ENCODE measurements around the gene PCYT1A. TPM values are rescaled to one million over a fixed set of nuclear protein-coding genes. Genes with fewer than 3 reads are reported as not detected.
"Not testable (repeated sequence)": the region's sequence is repeated elsewhere in the genome, so short reads cannot be mapped to it uniquely, and the experiment has no call there.

The PCYT1A gene
- total and polyA plus RNA-seq, 7 donors = 28.4 to 98.4 (median 62.9) TPM

GRCh38 chr3:196208942-196209695 is 78.4 kb downstream of the PCYT1A start:
- no peak for TF ChIP-seq CTCF (IDR thresholded peaks at IDR 0.05)
- H3K27me3 ChIP-seq (ENCODE audit: insufficient read depth in 3 of 3, low read length in 2 of 3) = peaks cover 0 to 5% (median 2%) of the 10 kb centered on the region in 3 donors
- DNase-seq = peak in 1 of 2 donors; percentile 49
- intact Hi-C loops (cut with DNase I) = no loop called here
- 87 to 94% (median 90%) methylated on average over 22 to 24 of the region's 24 CpGs for WGBS, 3 donors
- no peaks in the 10 kb centered on the region for H3K9me3 ChIP-seq
- no peak overlapping the region for H3K4me3 ChIP-seq
- H3K4me1 ChIP-seq = no peaks in the 10 kb centered on the region
- peak in 2 of 4 donors; percentile 14 to 15 for ATAC-seq
- H3K36me3 ChIP-seq (ENCODE audit: insufficient read depth in 1 of 2, low read depth in 1 of 2) = no peaks in the 10 kb centered on the region
- H3K27ac ChIP-seq = no peak overlapping the region

GRCh38 chr3:196207833-196208607 is 79.5 kb downstream of the PCYT1A start:
- Histone ChIP-seq H3K4me1 (no peaks in the 10 kb centered on the region), H3K9me3 (no peaks in the 10 kb centered on the region), H3K36me3 (ENCODE audit: insufficient read depth in 1 of 2, low read depth in 1 of 2) (no peaks in the 10 kb centered on the region), H3K27ac (no peak overlapping the region), H3K4me3 (peak overlapping the region; percentile 53), H3K27me3 (ENCODE audit: insufficient read depth in 3 of 3, low read length in 2 of 3) (peaks cover 0 to 5% (median 2%) of the 10 kb centered on the region in 3 donors)
- 35 to 39% (median 37%) methylated on average over 45 to 49 of the region's 49 CpGs for WGBS, 3 donors
- DNase-seq (peak; percentile 58 to 69), ATAC-seq (peak; percentile 39 to 77 (median 74))
- intact Hi-C loops (cut with DNase I) = no loop called here
- TF ChIP-seq CTCF (IDR thresholded peaks at IDR 0.05) = no peak

- DNase-seq = peak in 1 of 2 donors; percentile 66
- intact Hi-C loops (cut with DNase I) = no loop called here
- peak; percentile 23 to 59 (median 41) for ATAC-seq
- TF ChIP-seq CTCF (IDR thresholded peaks at IDR 0.05) = no peak
- Histone ChIP-seq H3K36me3 (ENCODE audit: insufficient read depth in 1 of 2, low read depth in 1 of 2) (no peaks in the 10 kb centered on the region), H3K4me1 (no peaks in the 10 kb centered on the region), H3K27ac (no peak overlapping the region), H3K9me3 (no peaks in the 10 kb centered on the region), H3K4me3 (peak overlapping the region; percentile 53), H3K27me3 (ENCODE audit: insufficient read depth in 3 of 3, low read length in 2 of 3) (peaks cover 0 to 5% (median 2%) of the 10 kb centered on the region in 3 donors)
- WGBS, 3 donors = 13 to 24% (median 14%) methylated on average over 22 to 46 of the region's 70 CpGs
Observed at GRCh38 chr3:196207159-196207832, 80.2 kb downstream of the PCYT1A start.

- H3K27ac ChIP-seq; DNase-seq; H3K4me1 ChIP-seq; H3K27me3 ChIP-seq (ENCODE audit: insufficient read depth in 3 of 3, low read length in 2 of 3); H3K4me3 ChIP-seq; H3K36me3 ChIP-seq (ENCODE audit: insufficient read depth in 1 of 2, low read depth in 1 of 2); H3K9me3 ChIP-seq; ATAC-seq; intact Hi-C loops (cut with DNase I): not testable (repeated sequence)
- WGBS, 3 donors = 90 to 91% (median 90%) methylated on average over 9 of the region's 9 CpGs
Observed at GRCh38 chr3:196205442-196206205, 81.9 kb downstream of the PCYT1A start.
